ENCODE data around the gene MORC2.

MORC2 gene

DNA sequence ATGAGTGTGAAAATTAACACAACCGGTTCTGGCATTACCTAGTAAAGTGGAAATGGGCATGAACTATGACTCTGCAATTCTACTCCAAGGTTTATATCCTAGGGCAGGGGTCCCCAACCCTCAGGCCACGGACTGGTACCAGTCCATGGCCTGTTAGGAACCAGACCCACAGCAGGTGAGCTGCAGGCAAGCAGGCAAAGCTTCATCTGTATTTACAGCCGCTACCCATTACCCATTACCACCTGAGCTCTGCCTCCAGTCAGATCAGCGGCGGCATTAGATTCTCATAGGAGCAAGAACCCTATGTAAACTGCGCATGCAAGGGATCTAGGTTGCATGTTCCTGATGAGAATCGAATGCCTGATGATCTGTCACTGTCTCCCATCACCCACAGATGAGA is 49.8 kb downstream of the MORC2 start:
- DNase-seq, result no peak

DNA sequence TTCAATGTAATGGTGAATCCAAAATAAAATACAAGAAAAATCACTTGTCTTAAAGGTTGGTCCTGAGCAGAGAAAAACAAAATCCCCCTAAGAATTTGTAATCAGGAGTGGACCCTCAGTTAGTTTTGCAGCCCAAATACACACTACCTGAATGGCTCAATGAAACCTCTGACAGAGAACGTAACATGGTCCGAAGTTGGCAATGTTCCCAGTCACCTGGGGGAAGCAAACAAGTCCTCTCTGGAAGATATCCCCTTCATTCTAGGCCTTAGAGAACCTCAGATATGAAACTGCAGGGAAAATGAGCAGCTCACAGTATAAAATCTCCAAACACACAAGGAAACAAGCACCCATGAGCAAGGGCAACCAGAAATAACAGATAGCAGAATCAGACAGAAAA is 58.2 kb downstream of the MORC2 start:
- no peak for DNase-seq

DNA sequence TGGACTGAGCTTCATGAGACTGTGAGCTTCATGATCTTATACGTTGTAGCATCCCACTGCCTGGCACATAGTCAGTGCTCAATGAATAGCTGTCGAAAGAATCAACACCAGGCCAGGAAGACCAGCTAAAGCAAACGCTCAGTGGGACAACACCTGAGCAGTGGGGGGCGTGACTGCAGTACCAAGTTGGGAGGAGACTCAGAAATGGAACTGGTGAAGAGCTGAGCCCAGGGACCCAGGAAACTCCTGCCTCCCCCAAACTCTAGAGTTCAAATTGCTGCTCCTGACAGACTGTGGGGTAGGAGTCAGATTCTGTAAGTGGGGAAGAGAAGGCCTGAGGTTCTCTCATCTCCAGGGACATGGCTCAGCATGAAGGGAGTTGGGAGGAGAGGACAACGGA is 59.3 kb downstream of the MORC2 start:
- DNase-seq, result no peak

DNA sequence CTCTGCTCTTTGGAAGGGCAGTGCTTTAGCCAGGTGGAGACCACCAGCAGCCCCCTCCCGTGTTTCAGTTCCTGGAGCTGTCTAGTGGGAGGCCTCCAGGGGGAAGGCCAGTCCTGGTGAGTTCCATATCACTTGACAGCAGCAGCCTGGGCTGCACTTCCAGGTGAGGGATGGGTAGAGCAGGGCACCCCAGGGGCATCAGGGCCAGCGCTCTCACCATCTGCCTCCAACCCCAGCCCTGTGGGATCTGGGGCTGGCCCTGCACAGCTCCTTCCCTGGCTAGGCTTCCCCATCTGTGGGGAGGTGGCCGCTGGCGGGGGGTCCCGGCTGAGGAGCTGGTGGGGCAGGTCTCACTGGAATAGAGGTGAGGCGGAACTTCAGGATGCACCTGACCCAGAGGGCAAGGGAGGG is 60.5 kb downstream of the MORC2 start:
- DNase-seq, result no peak

DNA sequence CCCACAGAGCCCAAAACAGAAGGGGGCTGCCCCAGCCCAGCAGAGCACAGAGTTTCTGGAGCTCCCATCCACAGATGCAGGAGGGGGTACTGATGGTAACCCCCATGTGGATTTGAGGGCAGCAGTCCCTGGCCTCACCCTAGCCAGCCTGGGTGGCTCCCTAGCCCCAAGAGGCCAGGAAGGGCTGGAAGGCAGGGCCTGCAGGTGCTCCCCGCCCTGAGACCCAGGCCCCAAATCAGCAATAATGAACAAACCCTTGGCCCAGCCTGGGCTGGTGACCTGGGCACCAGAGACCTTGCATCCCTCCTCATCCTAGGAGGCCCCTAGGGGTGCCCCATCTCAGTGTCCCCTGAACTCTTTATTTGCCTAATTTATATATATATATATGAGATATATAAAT is 61.6 kb downstream of the MORC2 start:
- no peak for DNase-seq

DNA sequence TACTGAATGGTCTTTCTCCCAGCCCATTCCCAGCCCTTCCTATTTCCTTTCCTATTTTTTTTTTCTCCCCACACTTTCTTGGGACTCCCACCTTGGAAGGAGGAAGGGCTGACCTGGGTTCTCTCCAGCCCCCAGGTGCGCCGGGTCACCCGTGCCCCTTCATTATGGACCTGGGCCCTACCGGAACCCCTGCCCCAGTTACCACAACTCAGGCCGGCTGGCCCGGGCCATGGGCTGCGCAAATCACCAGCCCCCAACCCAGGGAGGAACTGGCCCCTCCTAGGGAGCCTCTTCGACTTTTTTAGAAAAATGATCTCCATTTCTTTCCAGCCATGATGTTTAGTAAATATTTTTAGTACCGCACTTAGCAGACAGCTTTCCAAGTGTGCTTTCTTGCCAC is 62.2 kb downstream of the MORC2 start:
- DNase-seq, result no peak

DNA sequence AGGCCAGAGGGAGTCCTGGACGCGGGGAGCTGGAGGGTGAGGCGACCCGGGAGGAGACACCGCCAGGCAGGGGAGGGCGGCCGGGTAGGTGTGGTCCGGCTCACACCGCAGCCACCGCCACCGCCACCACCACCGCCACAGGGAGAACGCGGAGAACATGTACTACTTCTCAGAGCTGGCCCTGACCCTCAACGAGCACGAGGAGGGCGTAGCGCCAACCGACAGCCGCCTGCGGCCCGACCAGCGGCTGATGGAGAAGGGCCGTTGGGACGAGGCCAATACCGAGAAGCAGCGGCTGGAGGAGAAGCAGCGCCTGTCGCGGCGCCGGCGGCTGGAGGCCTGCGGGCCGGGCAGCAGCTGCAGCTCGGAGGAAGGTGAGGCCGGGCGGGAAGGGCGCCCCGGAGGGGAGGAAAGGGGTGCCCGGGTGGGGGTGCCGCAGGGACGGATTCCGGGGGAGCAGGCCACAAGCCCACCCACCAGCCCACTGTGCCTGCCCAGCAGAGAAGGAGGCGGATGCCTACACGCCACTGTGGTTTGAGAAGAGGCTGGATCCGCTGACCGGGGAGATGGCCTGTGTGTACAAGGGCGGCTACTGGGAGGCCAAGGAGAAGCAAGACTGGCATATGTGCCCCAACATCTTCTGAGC is 62.8 kb downstream of the MORC2 start:
- DNase-seq, result no peak

DNA sequence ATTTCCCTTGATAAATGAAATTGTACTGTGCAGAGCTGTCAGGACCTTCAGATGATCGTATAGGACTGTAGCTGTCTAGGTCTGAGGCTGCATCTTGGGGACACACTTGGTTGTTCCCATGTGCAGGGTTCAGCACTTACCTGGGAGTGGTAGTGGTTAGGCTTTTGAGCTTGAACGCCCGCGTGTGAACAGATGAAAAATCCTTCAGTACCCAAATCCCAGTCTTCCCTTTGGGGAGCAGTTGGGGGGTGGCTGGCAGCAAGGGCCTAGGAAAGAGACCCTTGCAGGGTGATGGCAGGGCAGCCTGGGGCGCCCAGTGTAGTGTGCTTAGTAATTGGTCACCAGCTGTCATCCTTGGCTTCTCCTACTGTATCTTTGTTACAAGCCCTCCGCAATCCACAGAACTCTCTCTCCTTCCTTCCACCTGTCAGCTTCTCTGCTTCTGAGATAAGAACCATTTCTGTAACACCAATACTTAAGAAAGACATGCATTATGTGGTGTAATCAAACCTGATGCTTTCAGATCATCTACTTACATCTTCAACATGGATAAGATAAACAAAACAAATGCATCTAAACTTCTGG is 64.6 kb downstream of the MORC2 start:
- DNase-seq, result peak in 1 of 2 experiments; percentile 35

DNA sequence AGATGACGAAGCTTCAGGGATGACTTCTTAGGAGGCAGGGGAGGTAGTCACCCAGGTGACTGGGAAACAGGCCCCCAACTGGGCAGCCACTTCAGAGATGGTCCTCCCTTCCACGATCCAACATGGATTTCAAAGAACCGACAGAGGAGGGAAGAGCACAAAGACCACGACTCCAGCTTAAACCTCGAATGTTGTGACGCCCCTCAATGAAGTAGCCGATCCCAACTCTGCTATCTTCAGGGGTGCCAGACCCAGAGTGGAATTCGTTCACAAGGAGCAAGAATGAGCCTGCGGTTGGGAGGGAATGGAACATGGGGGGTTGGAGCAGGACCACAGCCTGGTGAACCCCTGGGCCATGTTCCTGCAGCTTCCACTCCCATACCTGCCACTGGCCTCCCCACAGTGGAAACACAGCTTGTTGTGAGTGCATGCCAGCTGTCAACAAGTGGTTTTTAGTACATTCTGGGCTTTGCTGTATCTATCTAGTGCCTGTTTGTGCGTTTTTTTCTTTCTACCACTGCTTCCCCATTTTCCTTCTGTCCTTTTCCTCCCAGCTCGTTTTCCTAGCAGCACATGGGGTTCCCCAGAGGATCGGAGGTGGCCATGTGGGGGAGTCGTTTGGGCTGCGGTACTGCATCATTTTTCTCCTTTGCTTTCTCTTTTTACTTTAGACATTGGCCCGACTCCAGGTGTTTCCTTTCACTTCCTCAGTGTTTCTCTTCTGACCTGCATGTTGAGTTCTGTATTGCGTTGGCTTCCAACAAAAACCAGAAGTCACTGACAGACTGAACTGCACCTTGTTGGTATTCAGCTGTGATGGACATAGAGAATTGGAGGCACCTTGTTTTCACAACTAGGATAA is 65.8 kb downstream of the MORC2 start:
- DNase-seq, result no peak

DNA sequence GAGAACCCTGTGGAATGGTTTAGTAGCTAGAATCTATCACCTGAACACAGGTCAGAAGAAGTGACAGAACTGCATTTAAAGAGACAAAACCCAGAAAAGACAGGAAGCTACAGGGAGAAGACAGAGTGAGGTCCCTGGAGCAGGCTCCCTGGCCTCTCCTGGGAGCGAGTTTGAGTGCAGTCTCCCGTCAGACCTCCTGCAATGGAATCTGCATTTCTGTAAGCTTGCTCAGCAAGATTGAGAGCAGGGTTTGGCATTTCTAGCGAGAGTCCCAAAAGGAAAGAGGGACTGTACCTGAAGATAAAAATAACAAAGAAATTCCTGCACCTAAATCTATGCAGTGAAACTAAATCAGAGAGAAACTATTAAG is 74.2 kb downstream of the MORC2 start:
- DNase-seq, result no peak

DNA sequence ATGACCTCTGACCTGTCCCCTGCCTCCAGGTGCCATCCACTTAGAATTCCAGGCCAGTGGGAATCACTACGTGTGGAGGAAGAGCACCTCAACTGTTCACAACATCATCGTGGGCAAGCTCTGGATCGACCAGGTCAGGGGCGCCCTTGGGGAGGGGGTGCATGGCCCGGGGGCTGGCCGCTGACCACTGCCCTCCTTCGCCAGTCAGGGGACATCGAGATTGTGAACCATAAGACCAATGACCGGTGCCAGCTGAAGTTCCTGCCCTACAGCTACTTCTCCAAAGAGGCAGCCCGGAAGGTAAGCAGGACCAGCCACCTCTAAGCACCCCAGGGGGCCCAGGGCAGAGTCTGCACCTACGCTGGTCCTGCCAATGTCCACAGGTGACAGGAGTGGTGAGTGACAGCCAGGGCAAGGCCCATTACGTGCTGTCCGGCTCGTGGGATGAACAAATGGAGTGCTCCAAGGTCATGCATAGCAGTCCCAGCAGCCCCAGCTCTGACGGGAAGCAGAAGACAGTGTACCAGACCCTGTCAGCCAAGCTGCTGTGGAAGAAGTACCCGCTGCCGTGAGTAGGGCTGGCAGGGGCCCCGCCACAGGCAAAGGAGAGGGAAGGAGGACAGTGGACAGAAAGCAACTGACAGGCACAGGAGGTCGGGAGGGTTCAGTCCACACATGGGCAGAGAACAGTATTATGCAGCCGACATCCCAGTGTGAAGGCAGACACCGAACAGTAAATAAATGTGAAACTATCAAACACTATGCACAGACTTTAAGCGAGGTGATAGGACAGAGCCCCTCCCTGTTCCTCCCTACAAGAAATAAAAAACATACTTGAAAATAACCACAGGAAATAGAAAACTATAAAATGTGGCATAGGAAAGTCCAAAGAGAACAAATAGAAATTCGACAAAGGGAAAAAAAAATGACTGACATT is 74.9 kb downstream of the MORC2 start:
- DNase-seq, result no peak

DNA sequence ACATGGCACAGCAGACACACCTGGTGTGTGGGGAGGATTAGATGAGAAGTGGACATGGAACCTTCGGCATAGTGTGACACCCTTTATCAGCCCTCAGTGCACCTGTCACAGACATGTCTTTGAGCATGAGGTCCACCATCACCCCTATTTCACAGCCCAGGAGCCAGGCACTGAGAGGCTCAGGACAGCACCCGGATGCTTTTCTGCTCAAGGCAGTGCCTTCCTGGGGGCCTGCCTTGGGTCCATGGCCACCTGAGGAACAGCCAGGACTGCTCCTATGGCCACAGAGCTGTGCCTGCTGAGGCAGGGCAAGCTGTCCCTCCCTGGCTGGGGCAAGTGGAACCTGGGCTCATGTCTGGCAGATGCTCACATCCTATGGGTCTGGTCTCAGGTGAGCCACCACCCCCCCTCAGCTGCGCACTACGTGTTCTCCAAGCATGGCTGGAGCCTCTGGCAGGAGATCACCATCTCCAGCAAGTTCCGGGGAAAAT is 75.8 kb downstream of the MORC2 start:
- no peak for DNase-seq

DNA sequence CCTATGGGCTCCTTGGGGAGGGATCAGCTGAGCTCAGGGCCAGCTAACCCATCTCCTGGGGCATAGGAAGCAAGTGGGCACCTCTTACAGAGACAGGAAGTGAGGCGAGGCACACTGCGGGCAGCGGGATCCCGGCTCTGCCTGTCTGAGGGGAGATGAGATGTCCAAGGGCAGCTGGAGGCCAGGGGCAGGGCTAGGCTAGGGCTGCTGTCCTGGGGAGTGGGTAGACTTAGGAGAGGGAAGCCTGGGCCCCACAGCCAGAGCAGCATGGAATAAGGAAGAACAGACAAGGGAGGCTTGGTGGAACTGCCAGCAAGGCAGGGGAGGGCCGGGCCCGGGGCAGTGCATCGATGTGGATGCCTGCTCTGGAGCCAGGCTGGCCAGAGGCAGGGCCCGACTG is 76.3 kb downstream of the MORC2 start:
- no peak for DNase-seq

DNA sequence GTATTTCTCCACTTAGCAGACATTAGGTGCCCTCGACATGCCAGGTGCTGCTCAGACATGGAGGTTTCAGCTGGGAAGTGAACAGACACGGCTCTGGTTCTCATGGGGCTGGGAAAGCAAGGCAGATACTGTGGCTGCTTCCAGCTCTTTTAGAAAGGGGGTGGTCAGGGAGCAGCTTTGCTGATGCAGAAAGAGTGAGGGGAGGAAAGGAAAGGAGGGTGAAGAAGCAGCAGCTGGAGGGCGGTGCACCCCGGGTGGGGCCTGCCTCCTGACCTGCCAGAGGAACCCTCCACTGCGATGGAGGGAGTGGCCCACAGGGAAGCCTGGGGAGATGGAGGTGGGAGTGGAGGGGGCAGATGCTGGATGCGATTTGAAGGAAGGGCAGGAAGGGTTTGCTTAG is 76.8 kb downstream of the MORC2 start:
- DNase-seq, result no peak

DNA sequence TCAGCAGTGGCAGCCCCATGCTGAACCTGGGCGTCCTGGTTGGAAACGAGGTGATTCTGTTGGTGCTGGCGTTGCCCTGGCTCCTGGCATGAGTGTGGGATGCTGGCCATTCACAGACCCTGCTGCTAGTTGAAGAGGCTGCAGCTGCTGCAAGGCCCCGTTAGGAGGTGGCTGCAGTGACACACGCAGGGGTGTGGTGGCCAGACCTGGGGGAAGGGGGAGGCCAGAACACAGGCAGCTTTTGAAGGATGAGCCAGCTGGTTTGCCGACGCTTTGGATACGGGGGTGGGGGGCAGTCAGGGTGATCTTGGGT is 77.2 kb downstream of the MORC2 start:
- no peak for DNase-seq

DNA sequence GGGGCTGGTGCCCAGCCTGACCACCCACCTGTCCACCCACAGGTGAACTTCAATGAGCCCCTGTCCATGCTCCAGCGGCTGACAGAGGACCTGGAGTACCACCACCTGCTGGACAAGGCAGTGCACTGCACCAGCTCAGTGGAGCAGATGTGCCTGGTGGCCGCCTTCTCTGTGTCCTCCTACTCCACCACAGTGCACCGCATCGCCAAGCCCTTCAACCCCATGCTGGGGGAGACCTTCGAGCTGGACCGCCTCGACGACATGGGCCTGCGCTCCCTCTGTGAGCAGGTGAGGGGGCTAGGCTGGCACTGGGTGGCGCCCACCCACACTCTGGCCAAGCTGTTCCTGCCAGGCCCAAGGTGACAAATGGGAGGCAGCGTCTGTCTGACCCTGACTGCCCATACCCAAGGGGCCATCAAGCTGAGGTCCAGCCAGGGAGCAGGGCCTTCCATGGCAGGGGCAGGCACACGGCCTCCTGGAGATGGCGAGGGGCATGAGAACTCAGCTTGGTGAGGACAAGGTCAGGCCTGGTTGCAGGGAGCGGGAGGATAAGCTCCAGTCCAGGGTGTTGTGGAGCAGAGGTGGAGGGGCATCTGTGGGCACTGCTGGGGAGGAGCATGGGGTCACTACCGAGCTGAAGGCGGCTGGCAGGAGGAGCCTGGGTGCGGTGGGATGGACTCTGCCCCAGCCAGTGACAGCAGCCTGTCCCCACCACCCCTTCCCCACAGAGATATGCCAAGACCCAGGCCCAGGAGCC is 77.7 kb downstream of the MORC2 start:
- peak in 1 of 2 experiments; percentile 8 for DNase-seq

DNA sequence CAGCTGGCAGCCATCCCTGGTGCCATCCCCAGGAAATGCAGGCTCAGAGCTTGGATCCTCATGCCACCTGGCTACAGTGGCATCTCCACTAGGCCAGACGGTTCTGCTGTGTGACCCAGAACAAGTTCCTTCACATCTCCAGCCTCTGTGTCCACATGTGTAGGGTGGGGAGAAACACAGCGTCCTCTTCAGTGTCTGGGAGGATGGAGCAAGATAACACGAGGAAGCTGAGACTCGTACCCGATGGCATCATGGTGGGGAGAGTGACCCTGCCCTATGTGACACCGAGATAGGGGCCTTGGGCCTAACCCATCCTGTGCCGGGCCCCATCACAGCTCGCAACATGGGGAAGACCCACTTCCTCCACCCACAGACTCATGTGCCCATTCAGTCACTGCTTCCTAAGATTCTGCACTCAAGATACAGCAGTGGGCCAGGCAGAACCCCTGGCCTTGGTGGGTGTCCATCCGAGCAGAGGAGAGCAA is 78.5 kb downstream of the MORC2 start:
- no peak for DNase-seq

DNA sequence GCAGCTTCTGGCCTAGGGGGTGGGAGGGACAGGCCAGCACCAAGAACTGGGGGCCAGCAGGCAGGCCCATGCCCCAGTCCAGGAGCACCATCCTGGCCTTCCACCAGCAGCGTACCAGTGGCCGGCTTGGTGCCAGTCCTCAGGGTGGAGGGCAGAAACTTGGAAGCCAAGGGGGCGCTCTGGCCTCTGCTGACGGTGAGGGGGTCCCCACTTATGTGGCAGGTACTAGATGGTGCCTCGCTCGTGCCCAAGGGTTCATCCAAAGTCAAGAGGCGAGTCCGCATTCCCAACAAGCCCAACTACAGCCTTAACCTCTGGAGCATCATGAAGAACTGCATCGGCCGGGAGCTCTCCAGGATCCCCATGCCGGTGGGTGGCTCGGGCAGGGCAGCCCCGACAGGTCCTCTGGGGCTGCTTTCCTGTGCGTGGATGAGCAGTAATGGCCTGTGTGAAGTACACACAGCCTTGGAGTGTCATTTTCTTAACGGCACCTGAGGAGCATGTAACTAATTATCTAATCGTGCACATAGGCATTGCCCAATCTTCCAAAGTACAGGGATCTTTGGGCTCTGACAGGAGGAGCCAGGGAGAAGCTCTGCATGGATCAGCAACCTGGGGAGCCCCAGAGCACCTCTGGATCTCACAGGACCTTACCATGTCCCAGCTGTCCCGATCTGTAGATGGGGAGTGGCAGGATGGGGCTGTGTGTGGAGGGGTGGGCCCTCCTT is 79.1 kb downstream of the MORC2 start:
- DNase-seq, result no peak

DNA sequence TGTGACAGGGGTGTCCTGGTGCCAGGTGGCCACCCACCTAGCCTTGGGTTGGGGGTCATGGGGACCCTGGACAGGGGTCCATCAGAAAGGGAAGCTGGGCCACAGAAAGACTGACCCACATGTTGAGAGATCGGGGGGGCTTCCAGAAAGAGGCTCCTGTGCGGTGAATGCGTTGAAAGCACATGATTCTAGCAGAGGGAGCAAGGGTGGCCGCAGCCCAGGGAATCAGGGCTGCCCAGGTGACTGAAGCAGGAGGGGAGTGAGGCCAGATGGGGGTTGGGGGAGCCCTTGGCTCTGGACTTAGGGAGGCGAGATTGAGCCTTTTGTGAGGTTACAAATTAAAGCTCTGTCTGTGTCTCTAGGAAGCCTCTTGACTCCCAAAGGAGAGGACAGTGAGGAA is 80.7 kb downstream of the MORC2 start:
- no peak for DNase-seq

DNA sequence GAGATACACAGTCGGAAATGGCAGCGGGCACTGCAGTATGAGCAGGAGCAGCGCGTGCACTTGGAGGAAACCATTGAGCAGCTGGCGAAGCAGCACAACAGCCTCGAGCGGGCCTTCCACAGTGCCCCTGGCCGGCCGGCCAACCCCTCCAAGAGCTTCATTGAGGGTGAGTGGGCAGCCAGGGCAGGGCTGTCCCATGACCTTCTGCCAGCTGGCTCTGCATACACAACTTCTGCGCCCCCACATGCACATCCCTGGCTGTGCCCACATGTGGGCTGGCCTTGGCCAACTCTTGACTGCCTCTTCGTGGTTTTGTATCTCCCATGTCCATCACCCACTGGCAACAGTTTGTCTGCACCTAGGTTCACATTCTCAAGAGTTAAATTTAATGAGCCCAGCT is 81.1 kb downstream of the MORC2 start:
- DNase-seq, result no peak

DNA sequence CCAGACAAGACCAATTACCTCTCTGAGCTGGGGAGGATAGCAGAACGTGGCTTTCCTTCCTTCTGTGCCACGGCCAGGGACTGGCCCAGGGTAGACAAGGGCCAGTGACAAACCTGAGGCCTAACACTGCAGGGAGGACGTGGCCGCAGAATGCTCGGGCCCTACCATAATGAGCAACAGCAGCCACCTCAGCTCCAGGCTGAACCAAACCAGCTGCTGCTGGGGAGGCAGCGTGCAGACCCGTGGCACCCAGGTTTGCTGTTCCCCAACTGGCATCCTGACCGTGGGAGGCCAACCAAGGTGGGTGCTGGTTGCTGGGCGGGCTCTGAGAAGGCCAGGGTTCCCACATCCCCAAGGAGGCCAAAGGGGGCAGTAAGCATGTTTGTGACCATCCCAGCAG is 83.0 kb downstream of the MORC2 start:
- DNase-seq, result no peak

DNA sequence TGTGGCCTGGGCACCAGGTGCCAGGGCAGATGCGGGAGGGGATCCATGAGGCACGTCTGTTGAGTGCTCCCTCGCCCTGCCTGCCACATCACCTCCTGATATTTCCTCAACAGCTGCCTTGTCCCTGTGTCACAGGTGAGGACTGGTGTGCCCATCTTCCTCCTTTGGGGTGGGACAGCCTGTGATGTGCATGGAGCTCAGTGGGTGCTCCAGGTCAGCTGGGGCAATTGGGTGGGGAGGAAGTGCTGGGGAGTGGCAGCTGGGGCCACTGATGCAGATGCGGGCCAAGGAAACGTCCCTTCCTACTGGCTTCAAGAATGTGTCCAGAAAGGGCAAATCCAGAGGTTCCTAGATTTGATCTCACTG is 83.6 kb downstream of the MORC2 start:
- DNase-seq, result no peak

All from NCI-H524 (cell line).